Retinal pigment epithelial cell (primary cell): ENCODE results near the gene TRIM25.

Source experiments
- DNase-seq: peaks from one replicate; pipeline ENCODE4 v3.0.0-alpha.2; 2010; ENCODE audit warnings: low read depth
- H3K4me3 ChIP-seq: 2 replicates; pipeline ENCODE4 v1.5.1; 2011; ENCODE audit warnings: mild to moderate bottlenecking, low read length, control low read depth, moderate library complexity
- TF ChIP-seq, protein P1 (sequence below): conservative IDR thresholded peaks from 2 replicates; pipeline ENCODE4 v1.5.1; 2011; ENCODE audit warnings: low read depth, low read length, control low read depth, inconsistent platforms

TRIM25 gene

DNA sequence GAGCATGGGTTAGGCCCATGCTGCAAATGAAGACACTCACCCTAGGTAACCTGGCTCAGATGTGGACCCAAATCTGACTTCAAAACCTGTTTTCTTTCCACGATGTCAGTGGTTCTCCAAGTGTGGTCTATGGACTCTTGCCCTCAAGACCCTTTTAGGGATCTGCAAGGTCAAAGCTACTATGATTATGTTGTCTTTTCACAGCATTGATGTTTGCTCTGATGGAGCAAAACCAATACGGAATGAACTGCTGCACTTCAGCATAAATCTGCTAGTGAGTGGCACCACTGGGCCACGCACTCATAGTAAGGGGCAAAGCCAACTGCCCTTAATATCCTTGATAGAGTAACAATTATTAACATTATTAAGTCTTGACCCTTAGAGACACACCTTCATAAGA lies 21.6 kb upstream of the TRIM25 start:
- H3K4me3 ChIP-seq = no peak overlapping the region
- TF ChIP-seq, protein P1, sequence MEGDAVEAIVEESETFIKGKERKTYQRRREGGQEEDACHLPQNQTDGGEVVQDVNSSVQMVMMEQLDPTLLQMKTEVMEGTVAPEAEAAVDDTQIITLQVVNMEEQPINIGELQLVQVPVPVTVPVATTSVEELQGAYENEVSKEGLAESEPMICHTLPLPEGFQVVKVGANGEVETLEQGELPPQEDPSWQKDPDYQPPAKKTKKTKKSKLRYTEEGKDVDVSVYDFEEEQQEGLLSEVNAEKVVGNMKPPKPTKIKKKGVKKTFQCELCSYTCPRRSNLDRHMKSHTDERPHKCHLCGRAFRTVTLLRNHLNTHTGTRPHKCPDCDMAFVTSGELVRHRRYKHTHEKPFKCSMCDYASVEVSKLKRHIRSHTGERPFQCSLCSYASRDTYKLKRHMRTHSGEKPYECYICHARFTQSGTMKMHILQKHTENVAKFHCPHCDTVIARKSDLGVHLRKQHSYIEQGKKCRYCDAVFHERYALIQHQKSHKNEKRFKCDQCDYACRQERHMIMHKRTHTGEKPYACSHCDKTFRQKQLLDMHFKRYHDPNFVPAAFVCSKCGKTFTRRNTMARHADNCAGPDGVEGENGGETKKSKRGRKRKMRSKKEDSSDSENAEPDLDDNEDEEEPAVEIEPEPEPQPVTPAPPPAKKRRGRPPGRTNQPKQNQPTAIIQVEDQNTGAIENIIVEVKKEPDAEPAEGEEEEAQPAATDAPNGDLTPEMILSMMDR = no peak
- DNase-seq = no peak

DNA sequence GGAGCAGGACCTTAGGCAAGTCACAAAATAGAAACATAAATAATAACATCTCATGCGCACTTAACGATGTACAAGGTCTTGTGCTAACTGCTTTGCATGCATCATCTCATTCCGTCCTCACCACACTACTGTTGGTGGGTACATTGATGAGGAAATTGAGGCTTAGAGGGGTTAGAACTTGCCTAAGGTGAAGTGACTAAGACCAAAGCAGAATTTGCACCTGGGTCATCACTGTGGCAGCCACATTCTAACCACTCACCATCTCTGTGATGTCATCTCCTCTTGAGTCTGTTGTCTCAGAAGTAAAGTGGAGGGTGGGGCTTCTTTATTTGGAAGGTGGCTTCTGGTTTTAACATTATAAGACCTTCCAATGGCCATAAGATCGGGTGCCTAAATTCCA lies 20.4 kb upstream of the TRIM25 start:
- TF ChIP-seq, protein P1 = no peak
- no peak overlapping the region for H3K4me3 ChIP-seq
- no peak for DNase-seq

DNA sequence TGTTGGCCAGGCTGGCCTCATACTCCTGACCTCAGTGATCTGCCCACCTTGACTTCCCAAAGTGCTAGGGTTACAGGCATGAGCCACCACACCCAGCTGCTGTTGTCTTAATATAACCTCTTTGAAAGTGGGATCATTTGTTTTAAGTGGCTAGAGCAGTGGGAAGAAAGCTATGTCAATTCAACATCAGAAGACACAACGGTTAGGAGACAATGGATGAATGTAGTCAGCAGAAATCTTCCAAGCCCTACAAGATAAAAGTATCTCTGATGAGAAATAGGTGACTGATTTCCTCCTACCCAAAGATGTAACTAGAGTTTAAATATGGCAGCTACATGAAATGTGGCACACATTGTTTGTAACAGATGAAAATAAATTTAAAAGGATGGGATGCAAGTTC lies 20.0 kb upstream of the TRIM25 start:
- TF ChIP-seq, protein P1 = no peak
- H3K4me3 ChIP-seq = no peak overlapping the region

DNA sequence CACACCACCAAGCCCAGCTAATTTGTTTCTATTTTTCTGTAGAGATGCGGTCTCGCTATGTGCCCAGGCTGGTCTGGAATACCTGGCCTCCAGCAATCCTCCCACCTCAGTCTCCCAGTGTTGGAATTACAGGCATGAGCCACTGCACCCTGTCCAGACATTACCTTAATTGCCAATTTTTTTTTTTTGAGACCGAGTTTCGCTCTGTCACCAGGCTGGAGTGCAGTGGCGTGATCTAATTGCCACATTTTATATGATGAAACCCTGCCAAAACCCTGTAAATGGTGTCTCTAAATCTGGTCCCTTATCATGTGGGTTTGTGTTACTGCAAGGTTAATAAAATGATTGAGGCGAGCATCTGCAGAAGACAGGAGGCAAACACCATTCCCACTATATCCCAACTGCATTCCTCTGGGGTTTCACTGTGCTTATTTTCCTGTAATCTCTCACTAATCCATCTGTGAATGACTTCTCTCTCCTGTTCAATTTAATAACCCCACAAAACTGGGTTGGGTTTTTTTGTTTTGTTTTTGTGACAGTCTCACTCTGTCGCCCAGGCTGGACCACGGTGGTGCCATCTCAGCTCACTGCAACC lies 19.4 kb upstream of the TRIM25 start:
- TF ChIP-seq, protein P1 = no peak

More for the DNA sequence above, 20.0 kb upstream of the TRIM25 start:
- no peak for DNase-seq

DNA sequence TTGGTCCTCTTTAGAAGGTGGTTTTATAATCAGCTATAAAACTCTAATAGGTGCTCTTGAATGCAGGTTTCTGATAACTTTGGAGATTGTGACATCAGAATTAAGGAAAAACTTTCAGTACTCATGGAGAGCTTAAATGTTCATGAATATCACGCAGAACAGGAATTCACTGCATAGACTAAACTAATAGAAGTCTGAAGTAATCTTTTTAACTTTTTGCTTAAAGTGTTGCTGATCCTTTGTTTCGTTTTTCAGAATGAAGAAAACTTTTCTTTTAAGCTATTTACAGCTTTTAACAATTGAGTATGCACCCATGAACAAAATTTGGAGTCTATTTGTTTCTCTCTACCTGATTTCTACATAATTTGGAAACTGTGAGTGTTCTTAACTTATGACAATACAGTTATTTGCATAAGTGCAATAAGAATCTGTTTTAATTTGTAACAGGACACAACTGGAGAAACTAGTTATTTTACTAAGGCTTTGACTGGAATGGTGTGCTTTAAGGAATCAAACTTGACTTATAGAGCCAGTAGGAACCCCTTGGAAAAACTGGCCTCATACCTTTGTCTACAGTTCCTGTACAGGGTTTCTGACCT lies 17.0 kb upstream of the TRIM25 start:
- no peak overlapping the region for H3K4me3 ChIP-seq
- TF ChIP-seq, protein P1 = no peak
- no peak for DNase-seq

More for the DNA sequence above, 19.4 kb upstream of the TRIM25 start:
- DNase-seq = no peak
- no peak overlapping the region for H3K4me3 ChIP-seq

DNA sequence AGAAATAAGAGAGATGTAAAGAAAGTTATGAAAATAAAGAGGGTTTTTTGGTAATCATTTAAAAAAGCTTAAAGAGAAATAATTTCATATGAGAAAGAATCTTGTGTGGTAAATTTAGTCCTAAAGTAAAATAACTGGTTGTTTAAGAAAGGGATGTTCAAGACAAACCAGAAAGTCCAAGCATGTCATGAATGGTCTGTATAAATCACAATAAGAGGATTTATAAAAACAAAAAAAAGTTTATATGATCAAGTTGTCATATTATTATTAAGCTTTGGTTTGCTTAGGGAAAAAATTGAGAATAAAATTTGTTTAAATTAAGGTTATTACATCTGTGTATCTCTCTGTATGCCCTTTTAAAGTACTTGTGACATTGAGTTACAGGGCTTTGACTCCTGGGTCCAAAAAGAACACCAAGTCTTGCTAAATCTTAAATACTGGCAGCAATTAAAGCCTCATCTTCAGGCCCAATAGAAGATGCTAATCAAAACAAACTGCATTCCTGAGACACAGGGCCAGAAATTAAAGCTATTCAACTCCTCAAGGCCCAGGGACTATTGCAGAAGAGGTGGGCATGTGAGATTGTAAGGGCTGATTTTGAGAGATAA lies 15.6 kb upstream of the TRIM25 start:
- DNase-seq = no peak
- TF ChIP-seq, protein P1 = no peak
- H3K4me3 ChIP-seq = no peak overlapping the region

DNA sequence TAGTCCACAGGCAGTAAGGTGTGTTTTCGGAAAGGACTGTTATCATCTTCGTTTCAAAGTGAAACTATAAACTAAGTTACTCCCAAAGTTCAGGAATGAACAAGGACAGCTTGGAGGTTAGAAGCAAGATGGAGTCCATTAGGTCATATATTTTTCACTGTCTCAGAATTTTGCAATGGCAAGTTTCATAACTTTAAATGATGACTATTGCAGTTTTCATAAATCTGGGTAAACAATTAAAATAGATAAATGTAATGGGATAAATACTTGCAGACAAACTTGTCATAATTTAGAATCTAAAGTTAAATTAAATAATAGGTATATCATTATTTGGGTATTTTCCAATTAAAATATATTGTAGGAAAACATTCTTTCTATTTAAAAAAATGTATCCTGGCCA lies 14.7 kb upstream of the TRIM25 start:
- no peak overlapping the region for H3K4me3 ChIP-seq
- TF ChIP-seq, protein P1 = no peak
- no peak for DNase-seq
